ENCODE measurements around the gene GOLGA6L7.
"Not testable (repeated sequence)": the region's sequence is repeated elsewhere in the genome, so short reads cannot be mapped to it uniquely, and the experiment has no call there.

GOLGA6L7 gene

DNA sequence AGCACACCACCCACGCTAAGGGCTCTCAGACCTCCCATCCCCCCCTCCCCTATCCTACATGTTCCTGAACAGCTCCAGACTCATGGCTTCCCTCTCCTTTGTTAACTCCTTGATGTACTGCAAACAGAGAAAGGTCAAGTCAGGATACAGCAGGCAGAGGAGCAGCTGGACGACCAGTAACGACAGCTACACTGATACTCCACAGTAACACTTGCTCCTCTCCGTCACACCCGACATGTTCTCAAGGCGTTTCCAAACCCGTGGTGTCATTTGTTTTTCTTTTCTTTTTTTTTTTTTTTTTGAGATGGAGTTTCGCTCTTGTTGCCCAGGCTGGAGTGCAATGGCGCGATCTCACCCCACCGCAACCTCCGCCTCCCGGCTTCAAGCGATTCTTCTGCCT is 4.3 kb downstream of the GOLGA6L7 start:
- in situ Hi-C loops (cut with MboI; ENCODE audit: low sequenced_read_pairs): not testable (repeated sequence)

DNA sequence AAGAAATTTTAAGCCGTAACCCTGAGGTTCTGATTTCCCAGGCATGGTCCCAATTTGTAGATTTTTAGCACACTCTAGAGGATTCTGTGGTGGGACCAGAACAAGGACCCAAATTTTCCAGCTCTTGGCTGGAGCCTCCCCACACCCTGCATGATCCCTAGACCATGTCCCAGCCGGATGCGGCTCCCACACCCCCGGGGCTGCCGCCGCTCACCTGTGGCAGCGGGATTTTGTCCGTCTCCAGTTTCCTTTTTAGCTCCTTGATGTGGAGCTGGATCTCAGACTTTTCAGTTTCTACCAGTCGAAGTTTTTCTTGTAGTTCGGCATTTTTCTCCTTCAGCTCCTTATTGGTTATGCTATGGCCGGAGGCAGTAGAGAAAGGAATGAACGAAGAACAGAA is 4.9 kb downstream of the GOLGA6L7 start:
- in situ Hi-C loops (cut with MboI; ENCODE audit: low sequenced_read_pairs): not testable (repeated sequence)

DNA sequence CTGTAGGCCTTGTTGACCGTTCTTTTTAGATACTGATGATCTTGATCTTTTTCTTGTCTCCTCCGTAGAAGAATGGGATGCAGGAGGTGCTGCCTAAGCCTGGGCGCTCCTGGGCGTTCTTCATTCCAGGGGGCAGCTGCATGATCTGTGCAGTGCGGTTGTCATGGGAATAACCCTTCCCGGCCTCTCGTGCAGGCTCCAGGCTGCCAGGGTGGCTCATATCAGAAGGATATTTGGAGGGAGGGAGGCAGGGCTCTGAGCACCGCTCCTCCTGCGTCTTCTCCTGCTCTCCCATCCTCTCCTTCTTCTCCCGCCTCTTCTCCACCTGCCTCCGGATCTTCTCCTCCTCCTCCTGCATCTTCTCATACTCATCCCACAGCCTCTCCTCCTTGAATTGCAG is 6.2 kb downstream of the GOLGA6L7 start:
- in situ Hi-C loops (cut with MboI; ENCODE audit: low sequenced_read_pairs): not testable (repeated sequence)

DNA sequence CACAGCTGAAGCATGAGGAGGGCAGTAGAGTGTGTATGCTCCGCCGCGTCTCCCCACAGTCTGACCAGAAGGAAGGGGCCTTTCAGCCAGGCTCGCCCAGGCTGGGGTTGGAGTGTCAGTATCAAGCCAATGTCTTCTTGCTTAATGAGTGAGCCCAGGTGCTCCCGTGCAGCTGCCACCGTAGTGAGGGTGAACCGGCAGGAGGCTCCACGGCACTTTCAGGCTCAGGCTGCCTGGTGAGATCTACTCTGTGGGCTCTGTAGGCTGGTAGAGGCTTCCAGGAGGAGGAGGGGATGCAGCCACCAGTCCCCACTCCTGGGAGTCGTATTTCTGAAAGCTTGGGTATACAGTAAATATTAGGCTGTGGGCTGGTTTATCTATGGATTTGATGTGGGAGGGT is 8.2 kb downstream of the GOLGA6L7 start:
- in situ Hi-C loops (cut with MboI; ENCODE audit: low sequenced_read_pairs): not testable (repeated sequence)

DNA sequence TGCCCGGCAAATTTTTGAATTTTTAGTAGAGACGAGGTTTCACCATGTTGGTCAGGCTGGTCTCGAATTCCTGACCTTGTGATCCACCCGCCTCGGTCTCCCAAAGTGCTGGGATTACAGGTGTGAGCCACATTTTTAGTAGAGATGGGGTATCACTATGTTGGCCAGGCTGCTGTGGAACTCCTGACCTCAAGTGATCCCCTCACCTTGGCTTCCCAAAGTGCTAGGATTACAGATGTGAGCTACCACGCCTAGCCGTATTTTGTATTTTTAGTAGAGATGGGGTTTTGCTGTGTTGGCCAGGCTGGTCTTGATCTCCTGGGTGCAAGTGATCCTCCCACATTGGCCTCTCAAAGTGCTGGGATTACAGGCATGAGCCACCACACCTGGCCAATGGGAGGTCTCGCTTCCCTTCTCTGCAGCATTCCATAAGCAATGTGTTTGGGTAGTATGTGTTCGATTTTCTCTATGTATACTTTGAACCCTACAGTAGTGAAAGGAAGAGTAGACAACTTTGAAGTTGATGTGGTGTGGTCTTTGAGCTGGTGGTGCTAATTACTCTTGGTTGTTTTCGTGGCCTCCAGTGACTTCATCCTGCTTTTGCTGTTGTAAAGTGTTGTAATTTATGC is 13.4 kb downstream of the GOLGA6L7 start:
- in situ Hi-C loops (cut with MboI; ENCODE audit: low sequenced_read_pairs): not testable (repeated sequence)

DNA sequence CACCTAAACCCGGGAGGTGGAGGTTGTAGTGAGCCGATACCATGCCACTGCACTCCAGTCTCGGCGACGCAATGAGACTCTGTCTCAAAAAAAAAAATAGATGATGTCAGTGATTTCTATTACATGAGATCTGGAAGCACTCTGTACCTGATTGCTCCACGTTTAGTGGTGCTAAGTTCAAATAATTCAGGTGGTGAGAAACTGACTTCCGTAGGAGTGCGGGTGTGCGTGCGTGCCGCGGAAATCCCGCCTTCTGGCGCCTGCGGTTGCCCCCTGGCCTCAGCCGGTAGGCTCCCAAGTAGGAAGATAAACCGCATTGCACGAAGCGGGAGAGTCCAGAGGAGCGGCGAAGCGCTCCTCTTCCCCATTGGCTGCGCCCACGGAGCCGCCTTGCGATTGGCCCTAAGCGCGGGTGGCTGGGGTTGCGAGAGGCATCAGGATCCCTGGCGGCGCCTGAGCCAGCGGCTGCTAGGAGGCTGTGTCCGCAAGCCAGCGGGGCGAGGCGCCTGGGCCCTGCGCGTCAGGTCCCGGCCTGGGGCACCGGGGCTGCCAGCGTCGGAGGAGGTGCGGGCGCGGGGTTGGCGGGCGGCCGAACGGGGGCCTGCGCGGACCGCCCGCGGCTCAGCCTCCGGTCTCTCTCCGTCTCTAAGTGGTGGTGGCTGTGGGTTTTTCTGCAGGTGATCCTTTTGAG is 16.4 kb downstream of the GOLGA6L7 start:
- in situ Hi-C loops (cut with MboI; ENCODE audit: low sequenced_read_pairs): not testable (repeated sequence)

DNA sequence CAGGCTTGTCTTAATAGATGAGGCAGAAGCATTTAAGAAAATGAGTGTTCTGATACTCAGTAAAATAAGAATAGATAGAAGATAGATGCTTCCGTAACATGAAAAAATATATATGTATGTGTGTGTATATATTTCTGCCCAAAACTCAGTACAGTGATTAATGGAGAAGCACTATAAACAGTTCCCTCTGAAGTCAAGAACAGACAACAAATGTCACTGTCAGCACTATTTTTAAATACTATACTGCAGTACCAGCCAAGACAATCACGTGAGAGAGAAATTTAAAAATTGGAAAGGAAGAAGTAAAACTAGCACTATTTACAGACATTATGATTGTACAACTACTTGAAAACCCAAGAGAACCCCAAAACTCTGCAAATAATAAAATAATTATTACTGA is 27.0 kb downstream of the GOLGA6L7 start:
- in situ Hi-C loops (cut with MboI; ENCODE audit: low sequenced_read_pairs): not testable (repeated sequence)

DNA sequence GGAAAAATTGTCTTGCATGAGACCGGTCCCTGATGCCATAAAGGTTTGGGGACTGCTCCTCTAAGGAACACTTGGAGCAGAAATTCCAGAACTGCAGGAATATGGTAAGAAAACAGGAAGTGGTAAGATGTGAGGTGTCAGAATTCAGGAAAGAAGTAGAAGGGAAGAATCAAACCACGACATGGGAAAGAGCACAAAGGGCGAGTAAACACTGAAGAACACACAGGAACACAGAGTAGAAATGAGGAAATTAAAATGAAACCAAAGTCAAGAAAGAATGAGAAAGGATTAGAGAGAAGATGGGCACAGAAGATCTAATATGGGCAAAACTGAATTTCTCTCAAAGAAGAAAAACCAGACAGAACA is 28.5 kb downstream of the GOLGA6L7 start:
- in situ Hi-C loops (cut with MboI; ENCODE audit: low sequenced_read_pairs): not testable (repeated sequence)

DNA sequence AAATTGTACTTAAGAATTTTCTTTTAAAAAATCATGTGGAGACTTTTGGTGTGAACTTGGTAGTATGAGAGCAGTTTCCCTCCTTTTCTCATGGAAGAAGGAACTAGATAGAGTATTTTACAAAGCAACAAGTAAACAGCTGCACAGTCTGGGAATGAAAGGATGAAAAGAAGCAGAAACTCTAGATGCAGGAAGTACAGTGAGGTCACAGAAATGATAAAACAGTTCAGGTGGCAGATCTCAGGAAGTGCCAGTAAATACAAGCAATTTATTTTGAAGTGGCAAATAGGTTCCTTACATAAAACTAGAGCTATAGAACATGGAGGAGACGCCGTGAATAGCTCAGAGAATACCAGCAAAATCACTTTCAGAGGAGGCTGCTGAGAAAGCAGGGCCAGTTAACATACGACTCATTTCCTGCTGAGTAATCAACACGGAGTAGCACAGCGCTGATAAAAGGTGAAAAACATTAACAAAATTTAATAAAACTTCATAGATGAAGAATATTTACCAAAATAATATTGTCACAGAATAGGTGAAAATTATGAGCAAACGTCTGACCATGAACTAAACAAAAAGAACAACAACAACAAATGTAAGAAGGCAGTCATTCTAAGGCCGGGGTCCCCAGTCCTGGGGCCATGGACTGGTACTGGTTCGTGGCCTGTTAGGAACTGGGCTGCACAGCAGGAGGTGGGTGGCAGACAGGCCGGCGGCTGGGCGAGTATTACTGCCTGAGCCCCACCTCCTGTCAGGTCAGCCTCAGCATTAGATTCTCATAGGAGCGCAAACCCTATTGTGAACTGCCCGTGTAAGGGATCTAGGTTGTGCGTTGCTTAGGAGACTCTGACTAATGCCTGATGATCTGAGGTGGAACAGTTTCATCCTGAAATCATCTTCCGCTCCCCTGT is 29.2 kb downstream of the GOLGA6L7 start:
- in situ Hi-C loops (cut with MboI; ENCODE audit: low sequenced_read_pairs): not testable (repeated sequence)

DNA sequence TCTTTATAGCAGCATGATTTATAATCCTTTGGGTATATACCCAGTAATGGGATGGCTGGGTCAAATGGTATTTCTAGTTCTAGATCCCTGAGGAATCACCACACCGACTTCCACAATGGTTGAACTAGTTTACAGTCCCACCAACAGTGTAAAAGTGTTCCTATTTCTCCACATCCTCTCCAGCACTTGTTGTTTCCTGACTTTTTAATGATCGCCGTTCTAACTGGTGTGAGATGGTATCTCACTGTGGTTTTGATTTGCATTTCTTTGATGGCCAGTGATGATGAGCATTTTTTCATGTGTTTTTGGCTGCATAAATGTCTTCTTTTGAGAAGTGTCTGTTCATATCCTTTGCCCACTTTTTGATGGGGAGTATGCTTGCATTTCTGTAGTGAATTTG is 30.3 kb downstream of the GOLGA6L7 start:
- in situ Hi-C loops (cut with MboI; ENCODE audit: low sequenced_read_pairs): not testable (repeated sequence)

DNA sequence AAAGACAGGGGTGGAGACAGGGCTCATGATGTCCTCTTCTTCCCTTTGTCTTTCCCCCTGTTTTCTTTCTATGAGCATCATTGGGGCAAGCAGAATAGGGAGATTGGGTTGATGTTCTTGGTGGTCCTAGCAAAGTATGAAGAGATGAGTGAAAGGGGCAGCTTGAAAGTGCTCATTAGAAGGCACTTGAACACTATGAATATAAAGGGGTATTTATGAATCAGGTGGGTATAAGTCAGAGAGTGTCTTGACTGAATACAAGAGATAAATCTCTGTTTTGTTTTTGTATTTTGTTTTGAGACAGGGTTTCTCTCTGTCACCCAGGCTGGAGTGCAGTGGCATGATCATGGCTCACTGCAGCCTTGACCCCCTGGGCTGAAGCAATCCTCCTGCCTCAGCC is 34.4 kb downstream of the GOLGA6L7 start:
- in situ Hi-C loops (cut with MboI; ENCODE audit: low sequenced_read_pairs): not testable (repeated sequence)

DNA sequence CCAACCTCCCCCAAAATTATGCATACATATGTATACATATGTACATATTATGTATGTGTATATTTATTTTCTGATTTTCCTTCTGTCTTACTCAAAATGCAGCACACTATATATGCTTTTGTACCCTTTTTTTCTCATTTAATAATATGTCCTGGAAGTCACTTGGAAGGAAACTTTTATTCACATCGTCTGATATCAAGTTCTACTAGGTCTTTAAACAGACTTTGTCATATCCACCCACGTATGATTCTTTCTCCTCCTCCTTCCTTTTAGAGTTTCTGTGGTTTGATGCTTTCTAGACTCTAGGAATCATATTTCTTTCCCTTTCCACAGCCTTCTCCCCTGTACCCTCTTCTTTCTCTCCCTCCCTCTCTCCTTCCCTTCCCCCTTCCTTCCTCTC is 35.1 kb downstream of the GOLGA6L7 start:
- in situ Hi-C loops (cut with MboI; ENCODE audit: low sequenced_read_pairs): not testable (repeated sequence)

DNA sequence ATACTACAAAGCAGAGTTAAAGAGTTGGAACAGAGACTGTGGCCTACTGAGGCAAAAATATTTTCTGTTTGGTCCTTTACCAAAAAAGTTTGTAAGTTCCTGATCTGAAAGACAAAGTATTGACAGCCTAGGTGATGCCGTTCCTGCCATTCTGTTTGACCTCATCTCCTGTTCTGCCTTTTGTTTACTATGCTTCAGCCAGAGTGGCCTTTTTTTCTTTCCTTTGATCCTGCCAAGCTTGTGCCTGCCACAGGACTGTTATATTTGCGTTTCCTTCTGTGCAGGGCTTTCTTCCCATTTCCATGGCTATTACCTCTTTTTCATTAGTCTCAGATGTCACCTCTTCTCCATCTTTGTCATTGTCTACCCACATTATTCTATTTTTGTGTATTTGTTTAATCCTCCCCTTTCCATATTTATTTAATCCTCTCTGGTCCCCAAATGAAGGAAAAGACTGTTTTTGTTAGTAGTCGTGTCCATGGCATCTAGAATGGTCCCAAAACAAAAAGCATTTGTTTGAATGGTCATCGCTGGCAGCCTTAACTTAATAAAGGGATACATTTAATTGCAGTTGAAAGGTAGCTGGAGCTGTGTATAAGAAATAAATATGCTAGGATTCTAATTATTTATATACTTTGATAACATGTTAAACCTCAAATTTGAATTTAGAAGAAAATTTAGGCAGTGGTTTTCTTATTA is 36.4 kb downstream of the GOLGA6L7 start:
- in situ Hi-C loops (cut with MboI; ENCODE audit: low sequenced_read_pairs): not testable (repeated sequence)

DNA sequence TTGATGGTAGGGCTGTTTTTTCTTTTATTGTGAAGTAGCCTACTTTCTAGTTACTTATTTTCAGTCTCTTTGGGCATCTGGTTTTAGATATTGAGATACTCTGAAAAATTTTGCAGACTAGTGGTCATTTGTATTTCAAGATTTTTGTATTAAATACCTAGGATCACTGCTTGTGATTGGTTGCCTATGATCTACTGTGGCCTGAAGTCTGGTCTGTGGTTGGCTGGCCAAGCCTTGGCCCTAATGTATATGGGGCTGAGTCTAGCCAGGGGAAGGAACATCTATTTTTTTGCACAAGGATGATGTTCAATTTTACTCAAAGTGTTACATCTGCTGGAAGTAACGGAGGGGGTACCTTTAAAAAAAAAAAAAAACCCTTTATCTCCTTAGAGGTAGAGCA is 38.0 kb downstream of the GOLGA6L7 start:
- in situ Hi-C loops (cut with MboI; ENCODE audit: low sequenced_read_pairs): not testable (repeated sequence)

DNA sequence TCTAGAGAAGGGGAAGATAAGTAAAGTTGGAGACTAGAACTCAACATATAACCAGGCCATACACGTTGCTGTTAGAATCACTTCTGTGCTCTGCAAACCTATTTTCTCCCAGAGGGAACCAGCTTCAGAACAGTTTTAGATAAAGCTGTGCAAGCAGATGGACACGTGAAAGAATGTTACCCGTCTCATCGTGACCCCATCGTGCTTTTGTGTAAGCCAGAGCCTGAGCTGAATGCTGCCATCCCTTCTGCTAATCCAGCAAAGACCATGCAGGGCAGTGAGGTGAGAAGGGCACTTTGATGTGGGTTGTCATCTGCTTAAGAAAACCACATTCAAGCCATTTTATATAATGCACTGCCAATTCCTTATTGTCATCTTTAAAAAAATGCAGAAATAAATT is 40.3 kb downstream of the GOLGA6L7 start:
- in situ Hi-C loops (cut with MboI; ENCODE audit: low sequenced_read_pairs): not testable (repeated sequence)

DNA sequence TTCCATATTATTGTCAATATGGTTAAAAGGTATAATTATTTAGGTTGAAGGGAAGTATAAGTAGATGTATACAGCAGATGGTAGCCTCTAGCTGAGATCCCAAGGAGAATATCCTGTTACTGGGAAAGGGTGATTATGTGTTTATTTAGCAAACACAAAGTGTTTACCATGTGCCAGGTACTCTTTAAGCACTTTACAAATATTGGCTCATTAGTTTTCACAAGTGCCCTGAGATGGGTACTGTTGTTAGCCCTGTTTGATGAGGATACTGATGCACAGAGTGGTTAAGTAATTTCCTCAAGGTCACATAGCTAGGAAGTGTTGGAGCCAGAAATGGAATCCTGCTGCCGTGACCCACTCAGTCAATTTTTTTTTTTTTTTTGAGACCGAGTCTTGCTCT is 48.1 kb downstream of the GOLGA6L7 start:
- in situ Hi-C loops (cut with MboI; ENCODE audit: low sequenced_read_pairs): not testable (repeated sequence)

DNA sequence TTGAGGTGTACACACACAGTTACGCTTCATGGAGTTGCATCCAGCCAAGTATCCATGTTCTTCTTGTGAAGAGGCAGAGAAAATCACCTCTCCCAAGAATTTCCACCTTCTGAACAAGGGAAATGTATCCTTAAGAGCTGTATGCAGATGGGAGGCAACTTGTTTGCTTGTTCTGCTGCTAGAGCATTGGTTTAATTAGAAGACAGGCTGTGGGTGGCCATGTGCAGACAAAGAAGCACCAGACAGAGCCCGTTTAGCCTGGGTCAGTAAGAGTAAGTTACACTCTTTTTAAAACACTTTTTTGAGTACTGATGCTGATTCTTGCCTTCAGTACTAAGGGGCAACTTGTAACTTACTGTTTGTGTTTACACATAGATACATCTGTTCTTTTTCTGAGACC is 50.2 kb downstream of the GOLGA6L7 start:
- in situ Hi-C loops (cut with MboI; ENCODE audit: low sequenced_read_pairs): not testable (repeated sequence)

DNA sequence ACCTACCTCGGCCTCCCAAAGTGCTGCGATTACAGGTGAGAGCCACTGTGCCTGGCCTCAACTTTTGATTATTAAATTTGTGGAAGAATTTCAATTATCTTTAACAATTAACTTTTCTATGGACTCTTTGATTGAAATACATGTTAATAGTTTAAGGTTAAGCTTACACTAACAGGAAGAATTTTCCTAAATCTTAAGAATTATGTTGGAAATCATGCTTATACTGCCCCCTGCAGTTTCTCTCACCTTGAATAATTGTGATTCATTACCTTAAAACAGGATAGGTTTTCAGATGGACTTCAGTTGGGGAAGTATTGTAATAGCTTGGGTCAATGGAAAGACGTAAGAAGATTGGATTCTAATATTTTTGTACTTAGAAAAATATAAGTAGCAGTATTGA is 54.2 kb downstream of the GOLGA6L7 start:
- in situ Hi-C loops (cut with MboI; ENCODE audit: low sequenced_read_pairs): not testable (repeated sequence)
